K562 (cell line): ENCODE data around the gene RUNX1. TPM values are rescaled to one million over a fixed set of nuclear protein-coding genes. Genes with fewer than 3 reads are reported as not detected.

Experiments
- HNRNPL ChIP-seq: fragments of 200-400 bp; formaldehyde crosslinking; IDR thresholded peaks from 2 replicates; pipeline ENCODE4 v1.6.1; 2017; ENCODE audit warnings: low read depth, mild to moderate bottlenecking, low read length
- LCOR ChIP-seq: sonication (generic); formaldehyde crosslinking; IDR thresholded peaks from 2 replicates; pipeline ENCODE4 v1.8.0; 2022; ENCODE audit warnings: mild to moderate bottlenecking, missing genetic modification reagents
- PHF8 ChIP-seq: fragments of 200-600 bp; sonication (generic); IDR thresholded peaks from 2 replicates; pipeline ENCODE4 v1.6.1; 2012; ENCODE audit warnings: mixed run types, mild to moderate bottlenecking, inconsistent platforms, low read length, moderate library complexity, borderline replicate concordance
- POLR2AphosphoS5 ChIP-seq: IDR thresholded peaks from 2 replicates; pipeline ENCODE4 v1.6.1; 2011; ENCODE audit warnings: mild to moderate bottlenecking, low read depth, low read length, moderate library complexity; ENCODE audit not compliant: control insufficient read depth, insufficient read depth
- RBBP5 ChIP-seq: fragments of 200-600 bp; sonication (generic); IDR thresholded peaks from 2 replicates; pipeline ENCODE4 v1.6.1; 2012; ENCODE audit warnings: borderline replicate concordance, mild to moderate bottlenecking, low read length, control low read depth, inconsistent platforms; ENCODE audit not compliant: insufficient read depth, poor library complexity, severe bottlenecking
- SRSF9 ChIP-seq: fragments of 200-400 bp; formaldehyde crosslinking; IDR thresholded peaks from 2 replicates; pipeline ENCODE4 v1.6.1; 2017; ENCODE audit warnings: low read depth, low read length, borderline replicate concordance
- ZBTB49 ChIP-seq: sonication (generic); formaldehyde crosslinking; IDR thresholded peaks from 2 replicates; pipeline ENCODE4 v1.8.0; 2022; ENCODE audit warnings: missing genetic modification reagents, mild to moderate bottlenecking, borderline replicate concordance
- ZC3H11A ChIP-seq: IDR thresholded peaks from 2 replicates; pipeline ENCODE4 v1.6.1; 2012; ENCODE audit warnings: low read depth, low read length, improper control_type of control experiment
- ZC3H4 ChIP-seq: sonication (generic); formaldehyde crosslinking; IDR thresholded peaks from 2 replicates; pipeline ENCODE4 v1.9.0; 2021; ENCODE audit warnings: missing genetic modification reagents, borderline replicate concordance
- ZNF121 ChIP-seq: sonication (generic); formaldehyde crosslinking; conservative IDR thresholded peaks from 2 replicates; pipeline ENCODE4 v1.8.0; 2022; ENCODE audit warnings: missing genetic modification reagents
- ZNF277 ChIP-seq: fragments of 250-450 bp; sonication (Bioruptor Pico); IDR thresholded peaks from 2 replicates; pipeline ENCODE4 v1.8.0; 2022; ENCODE audit warnings: inconsistent platforms, mild to moderate bottlenecking, moderate library complexity, borderline replicate concordance
- ZNF282 ChIP-seq: sonication (generic); formaldehyde crosslinking; IDR thresholded peaks from 2 replicates; pipeline ENCODE4 v1.8.1; 2023; ENCODE audit warnings: missing genetic modification reagents
- ZNF407 ChIP-seq: fragments of 450-650 bp; IDR thresholded peaks from 2 replicates; pipeline ENCODE4 v1.6.1; 2016; ENCODE audit warnings: low read depth
- ZNF583 ChIP-seq: fragments of 250-450 bp; sonication (Bioruptor Pico); IDR thresholded peaks from 2 replicates; pipeline ENCODE4 v1.4.0; 2020
- ZNF699 ChIP-seq: fragments of 250-450 bp; sonication (Bioruptor Pico); IDR thresholded peaks from 2 replicates; pipeline ENCODE4 v1.8.0; 2021; ENCODE audit warnings: mild to moderate bottlenecking, moderate library complexity; ENCODE audit not compliant: insufficient replicate concordance
- ZNF707 ChIP-seq: fragments of 250-450 bp; sonication (Bioruptor Pico); conservative IDR thresholded peaks from 2 replicates; pipeline ENCODE4 v1.8.0; 2022; ENCODE audit warnings: inconsistent platforms, mild to moderate bottlenecking, moderate library complexity
- polyA plus RNA-seq, 8 experiments: library from polyadenylated mRNA; depleted of rRNA in 4 of 8; stranded (reverse) in 5 of 8; unstranded in 3 of 8; fragments of >200 nt; fragmentation: Nextera tagmentation in 2 of 8; fragmentation: Illumina TruSeq in 1 of 8; extraction: Ambion mirVana in 2 of 8; extraction: Trizol in 1 of 8; gene quantifications; 2 replicates each; pipeline versions ENCODE4 v1.2.1 to v1.2.3, GENCODE V29; 2011 to 2014; ENCODE audit warnings: inconsistent platforms in 1 of 8, missing spikeins in 1 of 8
- total RNA-seq, 7 experiments: library from RNA; depleted of rRNA in 6 of 7; stranded (reverse); fragments of >200 nt in 6 of 7; fragmentation: Illumina TruSeq in 2 of 7; extraction: Trizol in 2 of 7; gene quantifications; 2 replicates each; pipeline versions ENCODE4 v1.2.1 to v1.2.3, GENCODE V29; 2011 to 2021; ENCODE audit warnings: low replicate concordance in 1 of 7

RUNX1 gene
- total and polyA plus RNA-seq, 9 of the 15 experiments (the other 6 are each of a cell fraction or from before 2014, with no cell fraction given): 2.2 to 68.6 (median 17.8) TPM

- TF ChIP-seq HNRNPL (no peak), ZNF277 (CRISPR knock-in tag) (no peak), ZNF121 (peak; percentile 86), RBBP5 (no peak), LCOR (CRISPR knock-in tag) (no peak), ZC3H4 (CRISPR knock-in tag) (no peak), ZBTB49 (CRISPR knock-in tag) (no peak), ZNF583 (CRISPR knock-in tag) (no peak), ZNF699 (CRISPR knock-in tag) (no peak), ZNF282 (CRISPR knock-in tag) (no peak), ZNF707 (CRISPR knock-in tag) (no peak), PHF8 (no peak), SRSF9 (no peak), ZNF407 (no peak), ZC3H11A (no peak), POLR2AphosphoS5 (no peak)
Observed at GRCh38 chr21:34944015-34944755, 104.9 kb downstream of the RUNX1 start (continued).
